NB4 (cell line): ENCODE measurements around the gene SLC25A47.

Experiments used
- DNase-seq: peaks from one replicate; pipeline ENCODE4 v3.0.0; 2010; ENCODE audit warnings: low read depth
- H3K4me3 ChIP-seq: one replicate; pipeline ENCODE4 v1.5.1; 2011; ENCODE audit warnings: mild to moderate bottlenecking, low read depth, low read length, moderate library complexity
- CTCF ChIP-seq: IDR thresholded peaks from one replicate; pipeline ENCODE4 v1.5.1; 2012; ENCODE audit warnings: low read depth, low read length
- MAX ChIP-seq: IDR thresholded peaks from 2 replicates; pipeline ENCODE4 v1.6.1; 2011; ENCODE audit warnings: low read depth, low read length
- MYC ChIP-seq: IDR thresholded peaks from 2 replicates; pipeline ENCODE4 v1.6.1; 2011; ENCODE audit warnings: low read depth, low read length
- POLR2A ChIP-seq: IDR thresholded peaks from 2 replicates; pipeline ENCODE4 v1.6.1; 2011; ENCODE audit warnings: mild to moderate bottlenecking; ENCODE audit not compliant: insufficient read length; ENCODE audit errors: extremely low read depth

Gene SLC25A47, protein sequence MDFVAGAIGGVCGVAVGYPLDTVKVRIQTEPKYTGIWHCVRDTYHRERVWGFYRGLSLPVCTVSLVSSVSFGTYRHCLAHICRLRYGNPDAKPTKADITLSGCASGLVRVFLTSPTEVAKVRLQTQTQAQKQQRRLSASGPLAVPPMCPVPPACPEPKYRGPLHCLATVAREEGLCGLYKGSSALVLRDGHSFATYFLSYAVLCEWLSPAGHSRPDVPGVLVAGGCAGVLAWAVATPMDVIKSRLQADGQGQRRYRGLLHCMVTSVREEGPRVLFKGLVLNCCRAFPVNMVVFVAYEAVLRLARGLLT

DNA sequence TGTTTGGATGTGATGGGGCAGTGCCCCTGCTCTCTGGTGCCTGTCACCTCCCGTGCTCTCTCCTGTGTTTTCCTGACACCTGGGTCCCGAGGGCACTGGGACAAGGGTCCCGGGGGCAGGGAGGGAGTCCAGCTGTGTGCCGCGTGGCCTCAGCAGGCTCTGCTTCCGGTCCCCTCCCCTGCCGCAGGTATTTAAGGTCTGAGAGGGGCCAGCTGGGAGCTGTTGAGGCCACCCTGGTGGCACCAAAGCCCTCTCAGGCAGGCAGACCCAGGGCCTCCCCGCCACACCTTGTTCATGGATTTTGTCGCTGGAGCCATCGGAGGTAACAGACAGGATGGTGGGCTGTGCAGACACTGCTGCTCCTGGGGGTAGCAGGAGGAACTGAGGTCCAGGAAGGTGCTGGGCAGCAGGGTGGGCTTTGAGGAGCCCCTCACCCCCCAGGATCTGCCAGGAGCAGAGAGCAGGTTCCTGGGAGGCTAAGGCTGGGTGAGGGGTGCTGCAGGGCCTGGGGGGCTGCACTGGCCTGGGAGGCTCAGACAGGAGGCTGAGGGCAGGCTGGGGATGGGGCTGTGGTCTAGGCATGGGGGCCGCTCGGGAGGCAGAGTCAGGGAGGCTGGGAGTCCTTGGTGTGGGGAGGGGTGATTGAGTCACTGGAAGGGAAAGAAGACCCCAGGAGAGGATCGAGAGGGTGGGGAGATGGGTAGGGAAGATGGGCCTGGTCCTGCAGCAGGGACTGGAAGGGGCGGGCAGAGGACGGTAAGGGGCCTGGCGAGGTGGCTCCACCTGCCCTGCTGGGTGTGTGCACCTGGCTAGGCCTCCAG, at the start of gene SLC25A47:
Gene SLC25A47 (plus strand): TSS at position 219 of the 821 bp plus-strand sequence. CDS start 76 bp downstream, at position 295.
- TF ChIP-seq MYC = no peak
- no peak for TF ChIP-seq POLR2A
- no peak for TF ChIP-seq MAX
- TF ChIP-seq CTCF = no peak
- H3K4me3 ChIP-seq = no peak within 1 kb of the TSS
- DNase-seq = no peak

- TF ChIP-seq POLR2A = no peak
- DNase-seq = no peak
- H3K4me3 ChIP-seq = no peak overlapping the region
These were observed 48.9 kb upstream of the SLC25A47 start for GRCh38 chr14:100274250-100274649.

- no peak for DNase-seq
- no peak overlapping the region for H3K4me3 ChIP-seq
- no peak for TF ChIP-seq POLR2A
- no peak for TF ChIP-seq MYC
- no peak for TF ChIP-seq MAX
- TF ChIP-seq CTCF = no peak
These were observed 47.9 kb upstream of the SLC25A47 start for GRCh38 chr14:100275214-100275613.

DNA sequence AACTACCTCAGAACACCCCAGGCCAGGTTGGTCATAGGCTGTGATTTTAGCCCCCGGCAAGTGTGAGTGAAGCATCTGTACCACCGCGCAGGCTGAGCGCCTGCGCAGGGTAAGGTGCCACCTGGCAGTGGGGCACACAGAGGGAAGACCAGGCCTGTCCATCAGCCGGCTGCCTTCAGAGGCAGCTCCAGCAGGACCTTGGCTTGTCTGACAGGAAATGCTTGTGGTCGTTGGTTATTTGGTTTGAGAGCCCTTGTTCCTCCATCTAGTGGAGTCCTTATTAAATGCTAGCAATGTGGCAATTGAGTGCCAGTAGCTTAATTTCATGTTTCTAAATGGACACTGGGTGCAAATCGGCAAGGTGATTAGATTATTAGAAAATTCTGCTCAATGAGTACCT, 44.4 kb upstream of the SLC25A47 start:
- TF ChIP-seq POLR2A (no peak), CTCF (no peak), MAX (0 out of 2 replicates have a peak, but pooled peaks have one; percentile 1), MYC (no peak)
- DNase-seq = peak; percentile 75
- no peak overlapping the region for H3K4me3 ChIP-seq

DNA sequence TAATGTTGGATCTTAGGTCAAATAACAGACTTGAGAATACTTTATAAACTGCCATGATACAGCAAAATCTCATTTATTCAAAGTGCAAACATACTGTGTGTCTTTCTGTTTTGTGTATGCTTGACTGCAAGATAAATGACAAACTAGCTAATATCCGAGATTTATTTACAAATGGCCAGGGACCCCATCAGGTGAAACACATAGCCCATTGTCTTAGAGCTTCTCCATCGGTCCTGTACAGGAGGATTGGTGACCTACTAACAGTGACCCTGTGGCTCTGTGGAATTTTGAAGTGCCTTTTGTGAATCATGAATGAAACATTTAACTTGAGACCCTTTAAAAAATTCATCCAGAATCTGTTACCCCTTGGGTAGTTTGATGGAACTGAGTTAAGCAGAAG, 44.0 kb upstream of the SLC25A47 start:
- no peak overlapping the region for H3K4me3 ChIP-seq
- 0 out of 2 replicates have a peak, but pooled peaks have one; percentile 1 for TF ChIP-seq MAX
- no peak for TF ChIP-seq MYC
- TF ChIP-seq CTCF = no peak
- no peak for TF ChIP-seq POLR2A
- no peak for DNase-seq

DNA sequence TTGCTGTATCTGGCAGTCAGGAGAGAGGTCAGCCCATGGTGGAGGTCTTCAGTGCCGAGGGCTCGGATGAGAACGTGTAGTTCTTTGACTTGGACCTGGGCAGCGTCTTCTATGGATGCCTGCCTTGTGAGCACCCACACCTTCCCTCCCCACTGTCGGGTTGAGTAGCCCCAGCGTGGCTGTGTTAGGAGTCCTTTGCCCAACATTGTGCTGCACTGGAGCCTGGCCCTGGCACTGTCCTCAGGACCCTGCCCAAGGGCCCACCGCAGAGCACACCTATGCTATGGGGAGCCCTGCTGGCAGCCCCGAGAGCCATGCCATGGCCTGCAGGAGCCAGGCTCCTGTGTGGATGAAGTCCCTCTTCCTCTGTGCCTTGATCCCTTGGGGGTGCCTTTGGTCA, 43.6 kb upstream of the SLC25A47 start:
- no peak for DNase-seq
- no peak for TF ChIP-seq MYC
- no peak for TF ChIP-seq POLR2A
- TF ChIP-seq CTCF = no peak
- no peak for TF ChIP-seq MAX
- H3K4me3 ChIP-seq = no peak overlapping the region
